Heart left ventricle (tissue), 13 donors: ENCODE measurements around the gene PRADC1.

Experiments
- CTCF ChIP-seq, 12 donors: fragments of 200-600 bp; sonication (generic) in 4 of 12; IDR thresholded peaks; one replicate each; pipeline versions ENCODE4 v1.5.0 to v1.8.0; 2018 to 2022; ENCODE audit warnings: antibody characterized with exemption in 12 of 12, mild to moderate bottlenecking in 5 of 12
- POLR2A ChIP-seq, 2 donors: fragments of 450-650 bp; IDR thresholded peaks; one replicate each; pipeline ENCODE4 v1.6.1; 2017; ENCODE audit warnings: antibody characterized with exemption in 2 of 2, mild to moderate bottlenecking in 2 of 2, moderate library complexity in 2 of 2
- donor health status: ischemic (EF 13 %, LVEDD 7.1; RV severe dilation, severe dysfunction).
- donor health status: DM: no; HTN: yes; CAD: no.
- donor health status: DM: no; HTN: no; CAD: no.
- donor health status: ischemic (EF 25% LVEDD 6.9; RV normal size, moderate dysfunction).
- donor health status: ischemic (EF 25% LVEDD 5.7; RV mildly dilated, moderate dysfunction).
- donor health status: ischemic (EF 35%, LVEDD 5.7; RV mildly dilated, moderate dysfunction).
- donor health status: nonischemic (EF 11% LVEDD 7.7; RV severe dilation, severe dysfunction).
- donor health status: DM: yes; HTN: yes; CAD: no.
- donor health status: PGD.
- donor health status: ischemic (EF 29% LVEDD 5.4; RV normal size, mild dysfunction).
- donor health status: nonischemic (EF 23%, LVEDD 6.1; RV moderate dilation, normal function).

- TF ChIP-seq CTCF (IDR thresholded peaks at IDR 0.05): no peak
- no peak for TF ChIP-seq POLR2A (IDR thresholded peaks at IDR 0.05)
Measured at GRCh38 chr2:73205611-73206010, 27.4 kb downstream of the PRADC1 start.
